ENCODE results near the gene SPAG17.

DNA sequence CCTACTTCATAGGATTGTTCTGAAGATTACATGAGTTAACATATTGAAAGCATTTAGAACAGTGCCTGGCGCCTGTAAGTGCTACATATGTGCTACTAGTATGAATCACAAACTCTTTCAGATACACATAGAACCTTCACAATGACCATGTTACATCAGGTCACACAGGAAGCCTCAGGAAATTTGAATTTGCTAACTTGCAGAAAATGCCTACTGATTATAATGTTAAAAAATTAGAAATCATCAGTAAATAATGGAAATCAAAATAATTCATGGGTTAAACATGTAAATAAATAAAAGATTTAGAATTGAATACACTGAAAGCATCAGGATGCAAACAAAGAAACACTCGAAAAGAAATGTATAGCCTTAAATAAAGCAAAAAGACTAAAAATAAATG, 94.9 kb downstream of the SPAG17 start:
- TF ChIP-seq, protein P1, sequence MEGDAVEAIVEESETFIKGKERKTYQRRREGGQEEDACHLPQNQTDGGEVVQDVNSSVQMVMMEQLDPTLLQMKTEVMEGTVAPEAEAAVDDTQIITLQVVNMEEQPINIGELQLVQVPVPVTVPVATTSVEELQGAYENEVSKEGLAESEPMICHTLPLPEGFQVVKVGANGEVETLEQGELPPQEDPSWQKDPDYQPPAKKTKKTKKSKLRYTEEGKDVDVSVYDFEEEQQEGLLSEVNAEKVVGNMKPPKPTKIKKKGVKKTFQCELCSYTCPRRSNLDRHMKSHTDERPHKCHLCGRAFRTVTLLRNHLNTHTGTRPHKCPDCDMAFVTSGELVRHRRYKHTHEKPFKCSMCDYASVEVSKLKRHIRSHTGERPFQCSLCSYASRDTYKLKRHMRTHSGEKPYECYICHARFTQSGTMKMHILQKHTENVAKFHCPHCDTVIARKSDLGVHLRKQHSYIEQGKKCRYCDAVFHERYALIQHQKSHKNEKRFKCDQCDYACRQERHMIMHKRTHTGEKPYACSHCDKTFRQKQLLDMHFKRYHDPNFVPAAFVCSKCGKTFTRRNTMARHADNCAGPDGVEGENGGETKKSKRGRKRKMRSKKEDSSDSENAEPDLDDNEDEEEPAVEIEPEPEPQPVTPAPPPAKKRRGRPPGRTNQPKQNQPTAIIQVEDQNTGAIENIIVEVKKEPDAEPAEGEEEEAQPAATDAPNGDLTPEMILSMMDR (IDR thresholded peaks at IDR 0.05), result no peak
- TF ChIP-seq POLR2A (IDR thresholded peaks at IDR 0.05), result no peak

Measured in body of pancreas (tissue), 4 donors.